ENCODE results near the gene ICA1.

- no peak for TF ChIP-seq POLR2AphosphoS5 (IDR thresholded peaks at IDR 0.05)
- no peak for TF ChIP-seq CTCF (IDR thresholded peaks at IDR 0.05)
Measured at GRCh38 chr7:8085420-8085819, 176.5 kb downstream of the ICA1 start.
